ENCODE results near the gene BLOC1S1.

Gene BLOC1S1

DNA sequence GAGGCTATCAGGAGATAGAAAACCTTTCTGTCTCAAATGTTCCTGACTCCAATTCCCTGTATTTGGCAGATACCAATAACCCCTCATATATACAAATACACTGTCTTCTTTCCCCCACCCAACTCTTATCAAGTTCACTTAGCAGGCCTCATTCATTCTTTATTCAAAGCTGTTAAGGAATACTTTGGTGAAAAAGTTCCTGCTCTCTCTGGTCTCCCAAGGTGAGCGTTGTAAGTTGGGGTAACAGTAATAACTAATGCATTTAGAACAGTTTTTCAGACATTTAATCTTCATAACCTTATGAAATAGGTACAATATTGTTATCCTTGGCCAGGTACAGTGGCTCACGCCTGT, 23.2 kb downstream of the BLOC1S1 start:
- Histone ChIP-seq H3K27me3 (ENCODE audit: control insufficient read depth in 1 of 2, insufficient read depth in 1 of 2, low read length in 2 of 2) (no peaks in the 10 kb centered on the region), H4K91ac (ENCODE audit: low read length) (no peak overlapping the region), H3K9me3 (ENCODE audit: control insufficient read depth, low read length) (no peaks in the 10 kb centered on the region), H2BK5ac (ENCODE audit: low read depth, low read length, poor library complexity, severe bottlenecking) (no peak overlapping the region), H3K79me1 (replicated peaks; ENCODE audit: low read length, poor library complexity, severe bottlenecking) (peaks cover 4% of the 10 kb centered on the region), H3K4me3 (ENCODE audit: insufficient read depth in 1 of 2, low read depth in 1 of 2, low read length in 2 of 2) (peak overlapping the region in 1 of 2 experiments; percentile 83), H3K23ac (ENCODE audit: low read length in 2 of 2) (no peak overlapping the region), H3K36me3 (ENCODE audit: control insufficient read depth in 1 of 2, insufficient read depth in 2 of 2, low read depth in 1 of 2, low read length in 2 of 2) (no peaks in the 10 kb centered on the region), H3K4me2 (ENCODE audit: low read length, poor library complexity, severe bottlenecking) (no peak overlapping the region), H3K18ac (ENCODE audit: low read depth in 1 of 2, low read length in 2 of 2) (no peak overlapping the region), H3K27ac (ENCODE audit: low read length, poor library complexity, severe bottlenecking) (no peak overlapping the region), H4K8ac (ENCODE audit: low read length) (no peak overlapping the region), H2AFZ (ENCODE audit: low read depth, low read length) (no peak overlapping the region), H3K9ac (ENCODE audit: low read length) (peak overlapping the region; percentile 89), H2BK120ac (ENCODE audit: low read depth, low read length) (no peak overlapping the region), H2BK15ac (ENCODE audit: low read depth, poor library complexity, severe bottlenecking) (no peak overlapping the region), H3K14ac (ENCODE audit: low read length in 2 of 2) (no peak overlapping the region), H2AK5ac (ENCODE audit: low read length, severe bottlenecking) (no peak overlapping the region), H3K4me1 (ENCODE audit: control insufficient read depth, insufficient read depth, low read depth, low read length) (peaks cover 12% of the 10 kb centered on the region), H2BK12ac (ENCODE audit: low read length in 2 of 2) (no peak overlapping the region), H3K4ac (ENCODE audit: low read depth in 1 of 2, low read length in 2 of 2) (no peak overlapping the region)
- 81% methylated on average over 1 of the region's 2 CpGs for WGBS
- no peak for DNase-seq

DNA sequence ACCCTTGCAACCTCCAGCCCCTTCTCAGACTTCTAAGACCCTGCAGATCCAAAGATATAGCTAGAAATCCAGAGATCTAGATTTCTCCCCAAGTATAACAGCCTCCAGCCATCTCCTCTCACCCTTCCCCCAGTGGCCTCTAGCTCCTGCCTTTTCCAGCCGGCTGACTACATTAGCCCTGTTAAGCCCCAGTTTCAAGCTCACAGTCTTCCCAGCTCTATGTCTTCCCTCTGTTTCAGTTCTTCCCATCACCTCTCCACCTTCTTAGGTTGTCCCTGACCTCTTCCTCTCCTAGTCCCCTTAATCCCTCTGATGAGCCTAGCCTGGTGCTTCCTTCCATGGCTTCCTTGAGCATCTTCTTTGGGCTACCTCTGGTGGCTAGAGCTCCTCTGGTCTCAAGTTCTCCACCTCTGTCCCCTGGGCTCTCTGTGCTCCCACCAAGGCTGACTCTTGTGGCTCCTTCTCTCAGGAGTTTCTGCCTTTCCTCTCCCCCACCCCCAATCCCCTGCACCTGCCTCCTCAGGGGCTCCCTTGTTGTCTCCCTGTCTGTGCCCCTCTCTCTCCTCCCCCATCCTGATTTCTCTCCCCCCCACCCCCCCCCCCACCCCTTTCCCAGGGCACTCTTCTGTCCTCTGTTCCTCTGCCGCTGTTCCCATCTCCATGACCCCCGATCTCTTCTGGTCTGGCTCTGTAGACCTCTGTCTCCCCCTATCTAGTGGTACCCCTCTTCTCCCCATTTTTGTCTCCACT, 26.3 kb downstream of the BLOC1S1 start:
- Histone ChIP-seq H3K27me3 (ENCODE audit: control insufficient read depth in 1 of 2, insufficient read depth in 1 of 2, low read length in 2 of 2) (no peaks in the 10 kb centered on the region), H3K4ac (ENCODE audit: low read depth in 1 of 2, low read length in 2 of 2) (no peak overlapping the region), H3K23ac (ENCODE audit: low read length in 2 of 2) (no peak overlapping the region), H2AFZ (ENCODE audit: low read depth, low read length) (no peak overlapping the region), H2AK5ac (ENCODE audit: low read length, severe bottlenecking) (peak overlapping the region; percentile 47), H3K4me1 (ENCODE audit: control insufficient read depth, insufficient read depth, low read depth, low read length) (peaks cover 27% of the 10 kb centered on the region), H3K18ac (ENCODE audit: low read depth in 1 of 2, low read length in 2 of 2) (peak overlapping the region in 1 of 2 experiments; percentile 41), H3K4me2 (ENCODE audit: low read length, poor library complexity, severe bottlenecking) (peak overlapping the region; percentile 26), H2BK120ac (ENCODE audit: low read depth, low read length) (no peak overlapping the region), H3K9me3 (ENCODE audit: control insufficient read depth, low read length) (no peaks in the 10 kb centered on the region), H4K91ac (ENCODE audit: low read length) (peak overlapping the region; percentile 7), H2BK12ac (ENCODE audit: low read length in 2 of 2) (peak overlapping the region; percentile 23 to 78), H3K4me3 (ENCODE audit: insufficient read depth in 1 of 2, low read depth in 1 of 2, low read length in 2 of 2) (peak overlapping the region in 1 of 2 experiments; percentile 76), H3K79me1 (replicated peaks; ENCODE audit: low read length, poor library complexity, severe bottlenecking) (peaks cover 4% of the 10 kb centered on the region), H4K8ac (ENCODE audit: low read length) (no peak overlapping the region), H3K14ac (ENCODE audit: low read length in 2 of 2) (no peak overlapping the region), H3K9ac (ENCODE audit: low read length) (peak overlapping the region; percentile 79), H3K36me3 (ENCODE audit: control insufficient read depth in 1 of 2, insufficient read depth in 2 of 2, low read depth in 1 of 2, low read length in 2 of 2) (no peaks in the 10 kb centered on the region), H2BK15ac (ENCODE audit: low read depth, poor library complexity, severe bottlenecking) (peak overlapping the region; percentile 31), H2BK5ac (ENCODE audit: low read depth, low read length, poor library complexity, severe bottlenecking) (no peak overlapping the region), H3K27ac (ENCODE audit: low read length, poor library complexity, severe bottlenecking) (no peak overlapping the region)
- DNase-seq, result no peak
- 42% methylated on average over 3 of the region's 3 CpGs for WGBS

DNA sequence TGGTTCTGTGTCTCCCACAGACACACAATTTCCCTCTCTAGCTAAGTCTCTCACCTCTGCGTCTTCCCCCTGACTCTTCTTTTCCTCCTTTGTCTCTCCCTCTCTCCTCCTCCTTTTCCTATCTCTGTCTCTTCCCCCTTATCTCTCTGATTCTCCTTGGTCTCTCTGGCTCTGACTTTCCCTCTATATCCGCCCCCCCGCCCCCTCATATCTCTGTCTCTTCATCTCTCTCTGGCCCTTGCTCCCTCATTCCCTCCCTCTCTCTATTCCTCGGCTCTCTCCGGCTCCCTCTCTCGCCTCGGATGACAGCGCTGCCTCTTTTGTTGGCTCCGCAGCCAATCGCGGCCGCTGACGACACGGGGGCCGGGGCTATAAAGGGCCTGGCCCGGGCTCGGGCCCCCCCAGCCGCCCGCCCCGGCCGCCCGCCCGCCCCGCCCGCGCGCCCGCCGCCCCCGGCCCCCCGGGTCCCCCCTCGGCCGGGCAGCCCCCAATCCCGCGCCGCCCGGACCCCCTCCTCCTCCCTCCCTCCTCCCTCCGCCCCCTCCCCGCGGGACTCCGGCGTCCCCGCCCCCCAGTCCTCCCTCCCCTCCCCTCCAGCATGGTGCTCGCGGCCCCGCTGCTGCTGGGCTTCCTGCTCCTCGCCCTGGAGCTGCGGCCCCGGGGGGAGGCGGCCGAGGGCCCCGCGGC, 27.0 kb downstream of the BLOC1S1 start, which contains the start of gene GDF11:
GDF11 (plus strand) TSS at position 404 of the 687 bp plus-strand sequence; CDS start at position 599, 195 bp downstream.
- H2AFZ ChIP-seq (ENCODE audit: low read depth, low read length), result peak within 1 kb of the TSS; percentile 72
- peak within 1 kb of the TSS; percentile 47 for H2AK5ac ChIP-seq (ENCODE audit: low read length, severe bottlenecking)
- H3K4me1 ChIP-seq (ENCODE audit: control insufficient read depth, insufficient read depth, low read depth, low read length), result peaks cover 25% of the 10 kb centered on the region
- peak within 1 kb of the TSS in 1 of 2 experiments; percentile 0 for H3K4ac ChIP-seq (ENCODE audit: low read depth in 1 of 2, low read length in 2 of 2)
- peak within 1 kb of the TSS in 1 of 2 experiments; percentile 61 for H3K23ac ChIP-seq (ENCODE audit: low read length in 2 of 2)
- no peaks in the 10 kb centered on the region for H3K36me3 ChIP-seq (ENCODE audit: control insufficient read depth in 1 of 2, insufficient read depth in 2 of 2, low read depth in 1 of 2, low read length in 2 of 2)
- H3K79me1 ChIP-seq (replicated peaks; ENCODE audit: low read length, poor library complexity, severe bottlenecking), result peaks cover 4% of the 10 kb centered on the region
- peak within 1 kb of the TSS in 1 of 2 experiments; percentile 45 for H3K14ac ChIP-seq (ENCODE audit: low read length in 2 of 2)
- no peak within 1 kb of the TSS for H2BK5ac ChIP-seq (ENCODE audit: low read depth, low read length, poor library complexity, severe bottlenecking)
- H3K9me3 ChIP-seq (ENCODE audit: control insufficient read depth, low read length), result no peaks in the 10 kb centered on the region
- H2BK12ac ChIP-seq (ENCODE audit: low read length in 2 of 2), result peak within 1 kb of the TSS; percentile 23 to 78
- peak; percentile 88 for DNase-seq
- H2BK15ac ChIP-seq (ENCODE audit: low read depth, poor library complexity, severe bottlenecking), result peak within 1 kb of the TSS; percentile 31
- peak within 1 kb of the TSS; percentile 82 for H3K9ac ChIP-seq (ENCODE audit: low read length)
- no peak within 1 kb of the TSS for H4K8ac ChIP-seq (ENCODE audit: low read length)
- no peaks in the 10 kb centered on the region for H3K27me3 ChIP-seq (ENCODE audit: control insufficient read depth in 1 of 2, insufficient read depth in 1 of 2, low read length in 2 of 2)
- peak within 1 kb of the TSS; percentile 7 for H4K91ac ChIP-seq (ENCODE audit: low read length)
- 3% methylated on average over 14 of the region's 53 CpGs for WGBS
- no peak within 1 kb of the TSS for H3K27ac ChIP-seq (ENCODE audit: low read length, poor library complexity, severe bottlenecking)
- H3K4me2 ChIP-seq (ENCODE audit: low read length, poor library complexity, severe bottlenecking), result peak within 1 kb of the TSS; percentile 85
- H2BK120ac ChIP-seq (ENCODE audit: low read depth, low read length), result peak within 1 kb of the TSS; percentile 24
- H3K18ac ChIP-seq (ENCODE audit: low read depth in 1 of 2, low read length in 2 of 2), result peak within 1 kb of the TSS; percentile 67 to 94
- peak within 1 kb of the TSS; percentile 62 to 91 for H3K4me3 ChIP-seq (ENCODE audit: insufficient read depth in 1 of 2, low read depth in 1 of 2, low read length in 2 of 2)

Measured in mesenchymal stem cell (in vitro differentiated cells and primary cell).